ENCODE measurements around the gene DPY19L3.

The DPY19L3 gene

DNA sequence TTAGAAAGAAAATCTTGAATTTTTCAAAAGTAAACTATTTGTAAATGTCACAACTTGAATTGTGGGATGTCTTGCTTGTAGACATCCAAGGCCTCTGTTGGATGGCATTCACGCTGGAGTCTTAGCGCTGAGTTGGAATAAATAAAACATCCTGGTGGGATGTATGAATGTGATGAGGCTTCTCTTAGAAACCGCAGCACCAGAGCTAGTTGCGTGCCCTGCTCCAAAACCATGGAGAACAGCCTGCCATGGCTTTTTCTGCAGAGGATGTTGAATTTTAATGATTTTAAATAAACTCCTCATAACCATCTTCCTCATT, 70.4 kb downstream of the DPY19L3 start:
- Histone ChIP-seq H3K4me1 (ENCODE audit: insufficient read depth, low read length) (no peaks in the 10 kb centered on the region), H3K27me3 (ENCODE audit: insufficient read depth, low read length, poor library complexity) (no peaks in the 10 kb centered on the region), H3K4me2 (ENCODE audit: insufficient read depth, low read length) (no peak overlapping the region), H3K79me2 (ENCODE audit: insufficient read depth, low read length) (no peaks in the 10 kb centered on the region), H3K4me3 (ENCODE audit: low read depth in 1 of 2, low read length in 2 of 2) (no peak overlapping the region), H3K9ac (ENCODE audit: low read depth, low read length) (no peak overlapping the region), H2AFZ (ENCODE audit: low read depth, low read length) (no peak overlapping the region), H4K20me1 (ENCODE audit: insufficient read depth, low read length) (no peaks in the 10 kb centered on the region; the same call in 1 of the 2 replicates), H3K27ac (ENCODE audit: low read length) (no peak overlapping the region), H3K36me3 (ENCODE audit: insufficient read depth, low read length) (peaks cover 55% of the 10 kb centered on the region), H3K9me3 (ENCODE audit: insufficient read depth, low read length, severe bottlenecking) (no peaks in the 10 kb centered on the region)
- ATAC-seq (ENCODE audit: insufficient read depth, low read depth) (no peak), DNase-seq (no peak)
- TF ChIP-seq CTCF (IDR thresholded peaks at IDR 0.05; ENCODE audit: borderline replicate concordance, extremely low read depth, low read length, poor library complexity, severe bottlenecking), result no peak
- TF ChIP-seq EZH2 (IDR thresholded peaks at IDR 0.05; ENCODE audit: borderline replicate concordance, low read depth, low read length, severe bottlenecking), result no peak

- H3K9ac ChIP-seq (ENCODE audit: low read depth, low read length), result no peak overlapping the region
- no peaks in the 10 kb centered on the region for H3K9me3 ChIP-seq (ENCODE audit: insufficient read depth, low read length, severe bottlenecking)
- H3K36me3 ChIP-seq (ENCODE audit: insufficient read depth, low read length), result peaks cover 86% of the 10 kb centered on the region
- no peak for DNase-seq
- H4K20me1 ChIP-seq (ENCODE audit: insufficient read depth, low read length), result no peaks in the 10 kb centered on the region; the same call in 1 of the 2 replicates
- H3K4me3 ChIP-seq (ENCODE audit: low read depth in 1 of 2, low read length in 2 of 2), result no peak overlapping the region
- no peak overlapping the region for H3K4me2 ChIP-seq (ENCODE audit: insufficient read depth, low read length)
- H3K79me2 ChIP-seq (ENCODE audit: insufficient read depth, low read length), result no peaks in the 10 kb centered on the region
- H3K27me3 ChIP-seq (ENCODE audit: insufficient read depth, low read length, poor library complexity), result no peaks in the 10 kb centered on the region
- H3K4me1 ChIP-seq (ENCODE audit: insufficient read depth, low read length), result no peaks in the 10 kb centered on the region
- no peak for ATAC-seq (ENCODE audit: insufficient read depth, low read depth)
- TF ChIP-seq EZH2 (IDR thresholded peaks at IDR 0.05; ENCODE audit: borderline replicate concordance, low read depth, low read length, severe bottlenecking) (no peak), CTCF (IDR thresholded peaks at IDR 0.05; ENCODE audit: borderline replicate concordance, extremely low read depth, low read length, poor library complexity, severe bottlenecking) (no peak)
- no peak overlapping the region for H3K27ac ChIP-seq (ENCODE audit: low read length)
- no peak overlapping the region for H2AFZ ChIP-seq (ENCODE audit: low read depth, low read length)
Observed at GRCh38 chr19:32480321-32480720, 74.8 kb downstream of the DPY19L3 start.

DNA sequence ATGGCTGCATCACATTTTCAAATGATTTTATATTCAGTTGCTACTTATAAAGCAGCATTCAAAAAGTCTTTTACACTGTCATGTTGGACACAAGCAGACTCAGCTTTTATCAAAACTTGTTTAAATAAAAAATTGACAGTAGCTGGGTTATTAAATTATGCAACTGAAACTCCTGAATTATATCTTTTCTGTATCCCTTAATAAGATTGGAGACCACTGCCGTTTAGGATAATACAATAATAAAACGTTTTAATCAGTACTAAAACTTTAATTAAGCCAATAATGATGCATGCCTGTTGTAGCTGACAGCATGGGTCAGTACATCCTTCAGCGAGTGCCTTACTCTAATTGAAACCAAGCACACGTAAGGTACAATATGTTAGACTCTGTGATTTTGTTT, 78.0 kb downstream of the DPY19L3 start:
- Histone ChIP-seq H2AFZ (ENCODE audit: low read depth, low read length) (no peak overlapping the region), H3K27me3 (ENCODE audit: insufficient read depth, low read length, poor library complexity) (no peaks in the 10 kb centered on the region), H3K79me2 (ENCODE audit: insufficient read depth, low read length) (no peaks in the 10 kb centered on the region), H4K20me1 (ENCODE audit: insufficient read depth, low read length) (no peaks in the 10 kb centered on the region; the same call in 1 of the 2 replicates), H3K4me1 (ENCODE audit: insufficient read depth, low read length) (no peaks in the 10 kb centered on the region), H3K4me2 (ENCODE audit: insufficient read depth, low read length) (no peak overlapping the region), H3K4me3 (ENCODE audit: low read depth in 1 of 2, low read length in 2 of 2) (no peak overlapping the region), H3K27ac (ENCODE audit: low read length) (no peak overlapping the region), H3K36me3 (ENCODE audit: insufficient read depth, low read length) (peaks cover 84% of the 10 kb centered on the region), H3K9me3 (ENCODE audit: insufficient read depth, low read length, severe bottlenecking) (peaks cover 2% of the 10 kb centered on the region), H3K9ac (ENCODE audit: low read depth, low read length) (no peak overlapping the region)
- TF ChIP-seq CTCF (IDR thresholded peaks at IDR 0.05; ENCODE audit: borderline replicate concordance, extremely low read depth, low read length, poor library complexity, severe bottlenecking), result no peak
- TF ChIP-seq EZH2 (IDR thresholded peaks at IDR 0.05; ENCODE audit: borderline replicate concordance, low read depth, low read length, severe bottlenecking), result no peak
- ATAC-seq (ENCODE audit: insufficient read depth, low read depth) (no peak), DNase-seq (no peak)

DNA sequence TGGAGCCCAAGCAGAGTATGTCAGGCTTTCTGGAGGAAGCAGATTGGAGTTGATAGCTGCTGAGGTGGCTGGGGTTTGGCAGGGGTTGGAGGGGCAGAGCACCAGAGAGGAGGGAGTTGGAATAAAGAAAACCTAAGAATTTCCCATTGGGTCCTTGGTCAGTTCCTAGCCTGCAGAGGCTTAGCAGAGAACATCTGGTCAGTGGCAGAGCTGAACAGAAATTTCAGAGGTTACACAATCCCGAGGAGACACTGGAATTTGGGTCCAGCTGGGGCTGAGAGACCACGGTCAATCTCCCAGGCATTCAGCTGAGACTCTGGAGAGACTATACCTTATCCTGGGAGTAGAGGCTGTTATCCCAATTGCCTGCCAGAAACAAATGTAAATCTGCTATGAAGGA, 84.4 kb downstream of the DPY19L3 start:
- no peak for TF ChIP-seq CTCF (IDR thresholded peaks at IDR 0.05; ENCODE audit: borderline replicate concordance, extremely low read depth, low read length, poor library complexity, severe bottlenecking)
- TF ChIP-seq EZH2 (IDR thresholded peaks at IDR 0.05; ENCODE audit: borderline replicate concordance, low read depth, low read length, severe bottlenecking), result no peak
- H3K9ac ChIP-seq (ENCODE audit: low read depth, low read length), result no peak overlapping the region
- peaks cover 2% of the 10 kb centered on the region for H3K9me3 ChIP-seq (ENCODE audit: insufficient read depth, low read length, severe bottlenecking)
- DNase-seq (no peak), ATAC-seq (ENCODE audit: insufficient read depth, low read depth) (no peak)
- H2AFZ ChIP-seq (ENCODE audit: low read depth, low read length), result no peak overlapping the region
- no peaks in the 10 kb centered on the region for H3K27me3 ChIP-seq (ENCODE audit: insufficient read depth, low read length, poor library complexity)
- H3K36me3 ChIP-seq (ENCODE audit: insufficient read depth, low read length), result peaks cover 23% of the 10 kb centered on the region; the same call in 1 of the 2 replicates
- H4K20me1 ChIP-seq (ENCODE audit: insufficient read depth, low read length), result no peaks in the 10 kb centered on the region
- H3K4me2 ChIP-seq (ENCODE audit: insufficient read depth, low read length), result no peak overlapping the region
- no peaks in the 10 kb centered on the region for H3K79me2 ChIP-seq (ENCODE audit: insufficient read depth, low read length)
- H3K27ac ChIP-seq (ENCODE audit: low read length), result no peak overlapping the region
- H3K4me3 ChIP-seq (ENCODE audit: low read depth in 1 of 2, low read length in 2 of 2), result no peak overlapping the region
- H3K4me1 ChIP-seq (ENCODE audit: insufficient read depth, low read length), result no peaks in the 10 kb centered on the region
